GM12864 (cell line): ENCODE data around the gene HAP1.
A peak's percentile ranks its signal among the peaks of the same experiment; 100 is the strongest.

Experiments
- DNase-seq: peaks from one replicate; pipeline ENCODE4 v3.0.0-alpha.2; 2011; ENCODE audit warnings: low read depth
- H3K4me3 ChIP-seq: 2 replicates; pipeline ENCODE4 v1.5.1; 2011; ENCODE audit warnings: mild to moderate bottlenecking, low read depth, low read length, control low read depth
- TF ChIP-seq, protein P1 (sequence below): IDR thresholded peaks from 2 replicates; pipeline ENCODE4 v1.5.1; 2011; ENCODE audit warnings: low read depth, mild to moderate bottlenecking, moderate library complexity, low read length, control low read depth, inconsistent platforms; ENCODE audit errors: missing control alignments

HAP1 gene

DNA sequence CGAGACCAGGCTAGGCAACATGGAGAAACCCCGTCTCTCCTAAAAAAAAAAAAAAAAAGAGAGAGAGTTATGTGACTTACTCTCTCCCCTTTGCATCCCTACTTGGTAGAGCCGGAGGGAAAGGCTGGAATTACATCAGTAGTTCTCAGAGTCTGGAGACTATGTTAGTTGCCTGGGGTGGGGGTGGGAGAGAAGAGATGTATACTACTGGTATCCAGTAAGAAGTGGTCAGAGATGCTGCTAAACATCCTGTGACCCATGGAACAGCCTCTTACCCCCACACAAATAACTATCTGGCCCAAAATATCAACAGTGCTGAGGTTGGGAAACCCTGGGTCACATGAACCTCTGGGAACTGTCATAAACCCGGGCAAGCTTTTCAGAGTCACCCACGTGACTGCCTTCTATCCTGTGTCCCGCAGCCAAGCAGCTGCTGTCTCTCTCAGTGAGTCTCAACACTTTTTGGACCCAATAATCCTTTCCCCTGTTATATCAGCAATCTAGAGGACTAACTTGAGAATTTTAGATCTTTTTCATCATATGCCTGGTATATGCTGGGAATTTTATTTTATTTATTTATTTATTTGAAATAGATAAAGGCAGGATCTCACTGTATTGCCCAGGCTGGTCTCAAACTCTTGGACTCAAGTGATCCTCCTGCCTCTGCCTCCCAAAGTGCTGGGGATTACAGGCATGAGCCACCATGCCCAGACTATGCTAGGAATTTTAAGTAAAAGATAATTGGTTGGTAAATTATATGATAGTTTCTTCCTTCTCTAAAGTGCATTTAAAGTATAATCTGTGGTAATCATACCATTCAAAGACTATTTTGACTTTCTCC is 37.1 kb downstream of the HAP1 start:
- H3K4me3 ChIP-seq, result no peak overlapping the region
- TF ChIP-seq, protein P1, sequence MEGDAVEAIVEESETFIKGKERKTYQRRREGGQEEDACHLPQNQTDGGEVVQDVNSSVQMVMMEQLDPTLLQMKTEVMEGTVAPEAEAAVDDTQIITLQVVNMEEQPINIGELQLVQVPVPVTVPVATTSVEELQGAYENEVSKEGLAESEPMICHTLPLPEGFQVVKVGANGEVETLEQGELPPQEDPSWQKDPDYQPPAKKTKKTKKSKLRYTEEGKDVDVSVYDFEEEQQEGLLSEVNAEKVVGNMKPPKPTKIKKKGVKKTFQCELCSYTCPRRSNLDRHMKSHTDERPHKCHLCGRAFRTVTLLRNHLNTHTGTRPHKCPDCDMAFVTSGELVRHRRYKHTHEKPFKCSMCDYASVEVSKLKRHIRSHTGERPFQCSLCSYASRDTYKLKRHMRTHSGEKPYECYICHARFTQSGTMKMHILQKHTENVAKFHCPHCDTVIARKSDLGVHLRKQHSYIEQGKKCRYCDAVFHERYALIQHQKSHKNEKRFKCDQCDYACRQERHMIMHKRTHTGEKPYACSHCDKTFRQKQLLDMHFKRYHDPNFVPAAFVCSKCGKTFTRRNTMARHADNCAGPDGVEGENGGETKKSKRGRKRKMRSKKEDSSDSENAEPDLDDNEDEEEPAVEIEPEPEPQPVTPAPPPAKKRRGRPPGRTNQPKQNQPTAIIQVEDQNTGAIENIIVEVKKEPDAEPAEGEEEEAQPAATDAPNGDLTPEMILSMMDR, result no peak
- no peak for DNase-seq

DNA sequence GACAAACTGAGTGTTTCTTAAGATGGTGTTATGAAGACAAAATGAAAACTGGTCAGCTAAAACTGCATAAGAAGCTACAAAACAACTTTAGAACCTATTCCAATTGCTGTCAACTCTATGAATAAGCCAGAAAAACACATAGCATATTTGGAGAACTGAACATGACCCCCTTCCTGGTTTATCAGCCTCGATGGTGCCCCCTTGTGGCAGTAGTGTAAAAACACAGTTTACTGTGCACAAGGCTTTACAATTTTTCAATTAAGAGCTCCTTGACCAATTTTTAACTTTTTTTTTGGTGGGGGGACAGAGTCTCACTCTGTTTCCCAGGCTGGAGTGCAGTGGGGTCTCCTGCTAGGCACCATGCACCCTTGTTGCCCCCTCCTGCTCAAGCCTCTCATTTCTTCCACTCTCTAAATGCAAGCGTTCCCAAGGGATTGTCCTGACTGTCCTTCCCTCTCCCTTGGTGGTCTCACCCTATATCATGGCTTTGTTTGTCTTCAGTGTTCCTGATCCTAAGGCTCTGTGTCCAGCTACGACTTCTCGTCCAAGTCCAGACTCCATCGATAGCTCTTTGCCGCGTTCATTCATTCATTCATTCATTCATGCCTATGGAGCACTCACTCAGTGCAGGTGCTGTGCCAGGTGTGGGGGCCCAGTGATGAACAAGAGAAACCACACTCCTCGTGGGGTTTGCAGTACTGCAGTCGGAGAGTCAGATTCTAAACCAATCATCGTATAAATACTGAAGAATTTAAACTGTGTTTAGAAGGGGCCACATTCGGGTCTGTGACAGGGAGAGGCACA is 38.3 kb downstream of the HAP1 start:
- peak; percentile 54 for DNase-seq
- TF ChIP-seq, protein P1, result peak; percentile 79

DNA sequence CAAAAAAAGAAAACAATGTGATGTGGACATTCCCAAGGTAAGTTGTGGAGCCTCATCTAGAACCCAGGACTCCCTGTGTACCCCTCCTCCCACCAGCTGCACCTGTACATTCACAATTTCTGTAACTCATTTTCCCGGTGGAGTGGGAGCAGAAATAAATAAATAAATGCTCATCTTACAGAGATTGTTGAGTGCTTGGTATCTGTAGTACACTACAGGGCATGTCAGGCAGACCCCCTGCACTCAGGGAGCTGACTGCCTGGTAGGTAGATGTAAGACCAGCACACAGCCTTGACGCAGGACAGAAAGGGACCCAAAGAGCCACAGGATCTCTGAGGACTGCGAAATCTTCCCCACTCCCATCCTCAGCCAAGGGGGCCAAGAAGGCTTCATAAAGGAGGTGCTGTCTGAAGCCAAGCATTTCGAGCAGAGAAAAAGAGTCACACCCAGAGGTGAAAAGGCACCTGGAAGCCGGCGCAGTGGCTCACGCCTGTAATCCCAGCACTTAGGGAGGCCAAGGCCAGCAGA is 39.2 kb downstream of the HAP1 start:
- TF ChIP-seq, protein P1, result no peak
- DNase-seq, result no peak
- no peak overlapping the region for H3K4me3 ChIP-seq

More for the DNA sequence above, 38.3 kb downstream of the HAP1 start:
- no peak overlapping the region for H3K4me3 ChIP-seq

DNA sequence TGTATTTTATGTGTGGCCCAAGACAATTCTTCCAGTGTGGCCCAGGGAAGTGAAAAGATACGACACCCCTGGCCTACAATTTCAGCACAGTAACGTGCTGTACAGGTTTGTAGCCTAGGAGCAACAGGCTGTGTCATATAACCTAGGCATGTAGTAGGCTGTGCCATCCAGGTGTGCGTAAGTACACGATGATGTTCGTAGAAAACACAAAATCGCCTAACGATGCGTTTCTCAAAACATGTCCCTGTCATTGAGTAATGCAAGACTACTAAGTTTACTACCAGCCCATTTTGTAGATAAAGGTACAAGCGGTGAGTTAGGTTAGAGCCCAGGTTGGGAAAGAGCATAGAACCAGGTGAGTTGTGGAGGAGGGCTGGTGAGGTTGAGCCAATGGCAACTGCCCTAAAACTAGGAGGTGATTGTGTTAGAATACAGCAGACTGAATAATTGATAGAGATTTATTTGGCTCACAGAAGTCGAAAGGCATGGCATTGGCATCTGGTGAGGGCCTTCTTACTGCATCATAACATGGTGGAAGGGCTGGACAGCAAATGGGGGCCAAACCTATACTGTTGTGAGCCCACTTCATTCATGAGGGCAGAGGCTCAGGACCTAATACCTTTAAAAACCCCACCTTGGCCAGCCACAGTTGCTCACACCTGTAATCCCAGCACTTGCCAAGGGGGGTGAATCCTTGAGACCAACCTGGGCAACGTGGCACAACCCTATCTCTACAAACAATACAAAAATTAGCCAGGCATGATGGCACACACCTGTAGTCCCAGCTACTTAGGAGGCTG is 41.5 kb downstream of the HAP1 start:
- no peak overlapping the region for H3K4me3 ChIP-seq
- DNase-seq, result no peak
- TF ChIP-seq, protein P1, result no peak

DNA sequence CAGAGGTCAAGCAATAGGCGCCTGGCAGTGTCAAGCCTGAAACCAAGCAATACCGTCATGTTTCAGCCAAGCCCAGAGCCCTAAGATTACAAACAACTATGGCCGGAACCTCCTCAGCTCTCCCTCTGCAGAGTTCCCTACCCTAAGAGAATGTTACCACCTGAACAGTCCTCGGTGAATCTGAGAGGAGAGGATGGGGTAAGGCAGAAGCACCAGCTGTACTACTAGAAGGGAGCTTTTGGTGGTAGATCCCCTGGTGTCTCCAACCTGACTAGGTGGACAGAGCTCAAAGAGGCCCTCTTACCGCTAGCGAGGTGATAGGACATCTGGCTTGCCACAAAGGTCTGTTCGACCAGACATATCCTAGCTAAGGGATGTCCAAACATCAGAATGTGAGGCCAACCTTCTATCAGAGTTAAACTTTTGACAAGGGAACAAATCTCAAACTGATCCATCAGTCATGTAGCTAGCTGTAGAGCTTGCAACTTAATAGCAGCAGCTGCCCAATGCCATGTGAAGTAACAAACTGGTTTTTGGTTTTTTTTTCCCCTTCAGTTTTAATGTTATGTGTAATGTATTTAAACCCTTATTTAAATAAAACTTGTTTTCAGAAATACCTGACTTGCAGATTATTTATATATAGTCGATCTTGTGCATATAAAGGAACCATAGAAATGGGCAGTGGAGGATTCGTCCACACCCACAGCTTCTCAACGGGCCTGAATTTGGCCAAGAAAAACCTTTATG is 43.2 kb downstream of the HAP1 start:
- TF ChIP-seq, protein P1, result no peak
- DNase-seq, result no peak
- H3K4me3 ChIP-seq, result no peak overlapping the region; the same call in 1 of the 2 replicates

DNA sequence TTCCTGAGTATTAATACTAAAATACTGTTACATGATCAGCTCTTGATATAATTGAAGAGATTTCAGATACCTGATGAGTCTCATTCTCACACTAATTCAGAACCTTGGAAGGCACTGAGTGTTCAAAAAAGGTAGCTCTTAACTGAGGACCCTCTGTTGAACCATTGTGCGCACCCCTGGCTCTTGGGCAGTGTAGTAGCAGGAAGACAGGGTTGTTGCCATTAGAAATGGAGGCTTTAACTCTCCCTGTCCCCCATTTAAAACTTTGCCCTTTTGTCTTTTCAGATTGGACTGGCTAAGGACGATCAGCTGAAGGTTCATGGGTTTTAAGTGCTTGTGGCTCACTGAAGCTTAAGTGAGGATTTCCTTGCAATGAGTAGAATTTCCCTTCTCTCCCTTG is 43.9 kb downstream of the HAP1 start:
- no peak for DNase-seq
- TF ChIP-seq, protein P1, result no peak
- H3K4me3 ChIP-seq, result peak overlapping the region; percentile 96; the same call in 1 of the 2 replicates
